Lower leg skin (tissue), 4 donors: ENCODE results near the gene RAB21. TPM values are rescaled to one million over a fixed set of nuclear protein-coding genes. Genes with fewer than 3 reads are reported as not detected.

Source experiments
- DNase-seq, 2 donors: peaks; one replicate each; pipeline ENCODE4 v3.0.0-alpha.2; 2019; ENCODE audit warnings: low spot score in 2 of 2
- H3K4me3 ChIP-seq: fragments of 200-600 bp; sonication (generic); 2 replicates; pipeline ENCODE4 v1.5.1; 2017; ENCODE audit warnings: mild to moderate bottlenecking, low read depth; ENCODE audit not compliant: poor library complexity, severe bottlenecking
- POLR2A ChIP-seq, 2 donors: fragments of 450-650 bp; IDR thresholded peaks; one replicate each; pipeline ENCODE4 v1.6.1; 2016 to 2017; ENCODE audit warnings: antibody characterized with exemption in 2 of 2, mild to moderate bottlenecking in 1 of 2, moderate library complexity in 1 of 2
- WGBS, 2 donors: methylation state at CpG; one replicate each; pipeline ENCODE4 v1.1.5; 2018; 5-methylcytosine and 5-hydroxymethylcytosine counted together
- intact Hi-C: fragments of 100-400 bp; cut with DNase I; formaldehyde crosslinking; loops from one replicate; pipeline ENCODE4 v1.15.0; 2023; ENCODE audit warnings: low total_unique reads
- total RNA-seq, 4 donors: library from RNA; depleted of rRNA; stranded (reverse); fragments of >200 nt; gene quantifications; one replicate each; pipeline ENCODE4 v1.1.0, GENCODE V29; 2016
- TF ChIP-seq, protein P1 (sequence below), 3 donors: fragments of 450-650 bp; IDR thresholded peaks; one replicate each; pipeline ENCODE4 v1.5.1; 2016; ENCODE audit warnings: antibody characterized with exemption in 3 of 3, mild to moderate bottlenecking in 3 of 3, moderate library complexity in 2 of 3

The RAB21 gene
- total RNA-seq, 4 donors from 2014 or later, result 34.2 to 51.8 (median 39.1) TPM

DNA sequence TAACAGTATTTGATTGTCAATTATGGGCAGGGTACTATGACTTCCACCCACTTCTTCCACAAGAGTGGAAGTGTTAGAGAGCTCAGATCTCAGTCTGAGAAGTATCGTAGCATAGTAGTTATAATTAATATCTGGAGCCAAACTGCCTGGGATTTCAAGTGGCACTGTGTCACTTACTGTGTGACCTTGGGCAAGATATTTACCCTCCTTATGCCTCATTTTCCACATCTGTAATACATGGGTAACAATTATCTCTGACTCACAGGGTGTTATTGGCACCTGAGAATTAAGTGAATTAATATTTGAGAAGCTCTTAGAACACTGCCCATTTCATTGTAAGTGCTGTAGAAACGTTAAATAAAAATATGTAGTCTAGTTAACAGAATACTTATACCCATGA, 11.5 kb downstream of the RAB21 start:
- DNase-seq, result no peak
- no peak overlapping the region for H3K4me3 ChIP-seq
- 73 to 81% methylated on average over 2 of the region's 2 CpGs for WGBS, 2 donors
- intact Hi-C loops, result no loop called here
- TF ChIP-seq, protein P1, sequence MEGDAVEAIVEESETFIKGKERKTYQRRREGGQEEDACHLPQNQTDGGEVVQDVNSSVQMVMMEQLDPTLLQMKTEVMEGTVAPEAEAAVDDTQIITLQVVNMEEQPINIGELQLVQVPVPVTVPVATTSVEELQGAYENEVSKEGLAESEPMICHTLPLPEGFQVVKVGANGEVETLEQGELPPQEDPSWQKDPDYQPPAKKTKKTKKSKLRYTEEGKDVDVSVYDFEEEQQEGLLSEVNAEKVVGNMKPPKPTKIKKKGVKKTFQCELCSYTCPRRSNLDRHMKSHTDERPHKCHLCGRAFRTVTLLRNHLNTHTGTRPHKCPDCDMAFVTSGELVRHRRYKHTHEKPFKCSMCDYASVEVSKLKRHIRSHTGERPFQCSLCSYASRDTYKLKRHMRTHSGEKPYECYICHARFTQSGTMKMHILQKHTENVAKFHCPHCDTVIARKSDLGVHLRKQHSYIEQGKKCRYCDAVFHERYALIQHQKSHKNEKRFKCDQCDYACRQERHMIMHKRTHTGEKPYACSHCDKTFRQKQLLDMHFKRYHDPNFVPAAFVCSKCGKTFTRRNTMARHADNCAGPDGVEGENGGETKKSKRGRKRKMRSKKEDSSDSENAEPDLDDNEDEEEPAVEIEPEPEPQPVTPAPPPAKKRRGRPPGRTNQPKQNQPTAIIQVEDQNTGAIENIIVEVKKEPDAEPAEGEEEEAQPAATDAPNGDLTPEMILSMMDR (IDR thresholded peaks at IDR 0.05), result no peak
- TF ChIP-seq POLR2A (IDR thresholded peaks at IDR 0.05), result no peak

DNA sequence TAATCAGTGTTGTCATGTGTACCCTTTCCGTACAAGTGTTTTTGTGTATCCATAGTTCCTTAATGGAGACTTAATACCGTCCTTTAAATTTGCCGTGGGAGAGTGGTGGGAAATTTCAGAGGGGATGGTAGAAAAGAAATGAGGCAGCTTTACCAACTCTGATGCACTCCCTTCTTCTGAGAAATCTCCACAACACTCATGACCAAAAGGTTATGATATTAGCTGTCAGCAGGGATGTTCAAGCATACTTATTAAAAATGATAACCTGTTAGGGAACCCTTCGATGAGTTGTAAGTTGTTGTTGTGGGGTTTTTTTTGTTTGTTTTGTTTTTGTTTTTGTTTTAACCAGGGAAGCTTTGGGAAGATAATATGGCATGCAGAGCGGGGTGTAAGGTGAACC, 12.5 kb downstream of the RAB21 start:
- no peak for TF ChIP-seq POLR2A (IDR thresholded peaks at IDR 0.05)
- TF ChIP-seq, protein P1 (IDR thresholded peaks at IDR 0.05), result no peak
- WGBS, 2 donors, result 92 to 94% methylated on average over 5 of the region's 5 CpGs
- no peak overlapping the region for H3K4me3 ChIP-seq
- intact Hi-C loops, result no loop called here
- no peak for DNase-seq

- 93 to 96% methylated on average over 2 of the region's 2 CpGs for WGBS, 2 donors
- no peak for DNase-seq
- no peak overlapping the region for H3K4me3 ChIP-seq
- TF ChIP-seq POLR2A (IDR thresholded peaks at IDR 0.05), result no peak
- TF ChIP-seq, protein P1 (IDR thresholded peaks at IDR 0.05), result no peak
- intact Hi-C loops, result no loop called here
Observed at GRCh38 chr12:71768900-71769299, 14.2 kb downstream of the RAB21 start.

DNA sequence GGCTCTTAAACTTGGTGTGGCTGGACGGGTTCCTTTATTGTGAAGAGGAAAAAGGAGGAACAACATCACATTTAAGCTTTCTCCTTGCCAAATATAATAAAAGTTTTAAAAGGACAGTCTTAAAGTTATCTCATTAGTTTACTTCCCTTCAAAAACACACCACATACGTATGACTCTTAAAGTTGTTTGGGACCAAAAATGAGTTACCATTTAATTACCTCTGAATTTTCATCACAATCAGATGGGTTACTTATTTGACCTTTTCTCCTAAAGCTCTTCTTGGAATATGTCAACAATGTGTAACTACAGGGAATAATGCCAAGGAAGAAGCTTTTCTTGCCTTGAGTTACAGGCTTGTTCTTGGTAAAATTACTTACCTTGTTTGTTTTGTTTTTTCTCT, 16.4 kb downstream of the RAB21 start:
- intact Hi-C loops, result loop anchor here (10.0 kb wide), 1 partner anchor 74 kb away; no protein-coding TSS in a partner anchor
- no peak for DNase-seq
- no peak overlapping the region for H3K4me3 ChIP-seq
- no peak for TF ChIP-seq POLR2A (IDR thresholded peaks at IDR 0.05)
- TF ChIP-seq, protein P1 (IDR thresholded peaks at IDR 0.05), result no peak
- WGBS, 2 donors, result 72 to 84% methylated on average over 2 of the region's 2 CpGs

- intact Hi-C loops, result loop anchor here (10.0 kb wide), 1 partner anchor 72 kb away; no protein-coding TSS in a partner anchor
- DNase-seq, result no peak
Observed at GRCh38 chr12:71772735-71773134, 18.1 kb downstream of the RAB21 start.

More at GRCh38 chr12:71772735-71773134, 18.1 kb downstream of the RAB21 start:
- no peak overlapping the region for H3K4me3 ChIP-seq
- TF ChIP-seq POLR2A (IDR thresholded peaks at IDR 0.05), result no peak
- TF ChIP-seq, protein P1 (IDR thresholded peaks at IDR 0.05), result no peak
